Hepatocyte (in vitro differentiated cells): Measurements from ENCODE around the gene HLA-DOB. TPM values are rescaled to one million over a fixed set of nuclear protein-coding genes. Genes with fewer than 3 reads are reported as not detected.

Experiments
- DNase-seq: peaks from one replicate; pipeline ENCODE4 v3.0.0-alpha.2; 2016; ENCODE audit warnings: low spot score
- H2AFZ ChIP-seq: fragments of 200-600 bp; sonication (generic); 2 replicates; pipeline ENCODE4 v1.6.0; 2016; ENCODE audit warnings: antibody characterized with exemption, mild to moderate bottlenecking
- H3K27ac ChIP-seq: fragments of 200-600 bp; sonication (generic); 2 replicates; pipeline ENCODE4 v1.5.1; 2016; ENCODE audit warnings: mild to moderate bottlenecking
- H3K27me3 ChIP-seq: fragments of 200-600 bp; sonication (generic); 2 replicates; pipeline ENCODE4 v1.6.1; 2016
- H3K36me3 ChIP-seq: fragments of 200-600 bp; sonication (generic); replicated peaks from 2 replicates; pipeline ENCODE4 v1.5.1; 2016; ENCODE audit warnings: low read depth; ENCODE audit not compliant: insufficient read depth
- H3K4me1 ChIP-seq: fragments of 200-600 bp; sonication (generic); 2 replicates; pipeline ENCODE4 v1.5.1; 2016; ENCODE audit warnings: mild to moderate bottlenecking, moderate library complexity; ENCODE audit not compliant: insufficient read depth
- H3K4me2 ChIP-seq: fragments of 200-600 bp; sonication (generic); 2 replicates; pipeline ENCODE4 v1.6.0; 2016
- H3K4me3 ChIP-seq: fragments of 200-600 bp; sonication (generic); 2 replicates; pipeline ENCODE4 v1.5.1; 2016; ENCODE audit warnings: mild to moderate bottlenecking
- H3K79me2 ChIP-seq: fragments of 200-600 bp; sonication (generic); 2 replicates; pipeline ENCODE4 v1.6.0; 2017; ENCODE audit warnings: mild to moderate bottlenecking
- H3K9me2 ChIP-seq: fragments of 200-600 bp; sonication (generic); replicated peaks from 2 replicates; pipeline ENCODE4 v1.6.0; 2017; ENCODE audit warnings: mild to moderate bottlenecking; ENCODE audit not compliant: insufficient read depth
- H3K9me3 ChIP-seq: fragments of 200-600 bp; sonication (generic); 2 replicates; pipeline ENCODE4 v1.5.1; 2016; ENCODE audit warnings: low read depth, mild to moderate bottlenecking
- H4K20me1 ChIP-seq: fragments of 200-600 bp; sonication (generic); 2 replicates; pipeline ENCODE4 v1.6.0; 2016; ENCODE audit warnings: mild to moderate bottlenecking; ENCODE audit not compliant: insufficient read depth, poor library complexity, severe bottlenecking
- CTCF ChIP-seq: fragments of 200-600 bp; sonication (generic); IDR thresholded peaks from 2 replicates; pipeline ENCODE4 v1.5.1; 2016; ENCODE audit warnings: antibody characterized with exemption, mild to moderate bottlenecking; ENCODE audit not compliant: poor library complexity
- EZH2 ChIP-seq: fragments of 200-600 bp; sonication (generic); IDR thresholded peaks from 2 replicates; pipeline ENCODE4 v1.6.1; 2016; ENCODE audit warnings: antibody characterized with exemption, mild to moderate bottlenecking, borderline replicate concordance
- EZH2phosphoT487 ChIP-seq: fragments of 200-600 bp; sonication (generic); IDR thresholded peaks from one replicate; pipeline ENCODE4 v1.6.1; 2018; ENCODE audit warnings: antibody characterized with exemption, mild to moderate bottlenecking, low read depth, moderate library complexity; ENCODE audit not compliant: unreplicated experiment, severe bottlenecking
- WGBS: methylation state at CpG from one replicate; pipeline ENCODE4 v1.1.6; 2016; ENCODE audit warnings: low lambda C conversion rate; ENCODE audit errors: missing lambda C conversion rate; 5-methylcytosine and 5-hydroxymethylcytosine counted together
- polyA plus RNA-seq: library from polyadenylated mRNA; unstranded; fragments of >200 nt; fragmentation: Nextera tagmentation; extraction: Ambion mirVana; gene quantifications from 2 replicates; pipeline ENCODE4 v1.2.1, GENCODE V29; 2016
- total RNA-seq: library from RNA; depleted of rRNA; stranded (reverse); fragments of >200 nt; gene quantifications from 2 replicates; pipeline ENCODE4 v1.2.3, GENCODE V29; 2014

The HLA-DOB gene
- total and polyA plus RNA-seq, 2 experiments from 2014 or later, result 0.94 TPM; not detected in 1

GRCh38 chr6:32833664-32834063, 16.9 kb upstream of the HLA-DOB start:
- Histone ChIP-seq H3K9me2 (no peaks in the 10 kb centered on the region), H3K27ac (no peak overlapping the region), H3K27me3 (no peaks in the 10 kb centered on the region), H2AFZ (no peak overlapping the region), H3K36me3 (no peaks in the 10 kb centered on the region), H3K4me1 (peaks cover 7% of the 10 kb centered on the region), H3K4me2 (no peak overlapping the region), H3K79me2 (no peaks in the 10 kb centered on the region), H3K4me3 (no peak overlapping the region), H3K9me3 (no peaks in the 10 kb centered on the region), H4K20me1 (no peaks in the 10 kb centered on the region)
- TF ChIP-seq EZH2phosphoT487 (no peak), CTCF (no peak), EZH2 (no peak)
- no peak for DNase-seq
- 92% methylated on average over 5 of the region's 5 CpGs for WGBS

- H3K4me1 ChIP-seq, result peaks cover 2% of the 10 kb centered on the region
- no peak overlapping the region for H3K4me3 ChIP-seq
- H2AFZ ChIP-seq, result no peak overlapping the region
- no peak overlapping the region for H3K4me2 ChIP-seq
- H4K20me1 ChIP-seq, result no peaks in the 10 kb centered on the region
- no peak overlapping the region for H3K27ac ChIP-seq
- no peaks in the 10 kb centered on the region for H3K27me3 ChIP-seq
- H3K36me3 ChIP-seq, result no peaks in the 10 kb centered on the region
- no peaks in the 10 kb centered on the region for H3K9me3 ChIP-seq
- DNase-seq, result no peak
- 83% methylated on average over 13 of the region's 13 CpGs for WGBS
- no peaks in the 10 kb centered on the region for H3K9me2 ChIP-seq
- no peaks in the 10 kb centered on the region for H3K79me2 ChIP-seq
- TF ChIP-seq EZH2phosphoT487 (no peak), EZH2 (no peak), CTCF (no peak)
Measured at GRCh38 chr6:32832535-32832934, 15.7 kb upstream of the HLA-DOB start.

GRCh38 chr6:32830936-32831335, 14.1 kb upstream of the HLA-DOB start:
- Histone ChIP-seq H3K9me2 (no peaks in the 10 kb centered on the region), H3K27me3 (no peaks in the 10 kb centered on the region), H3K9me3 (no peaks in the 10 kb centered on the region), H2AFZ (no peak overlapping the region), H4K20me1 (no peaks in the 10 kb centered on the region), H3K4me3 (no peak overlapping the region), H3K36me3 (no peaks in the 10 kb centered on the region), H3K79me2 (no peaks in the 10 kb centered on the region), H3K27ac (no peak overlapping the region), H3K4me2 (no peak overlapping the region), H3K4me1 (no peaks in the 10 kb centered on the region)
- TF ChIP-seq EZH2phosphoT487, result no peak
- TF ChIP-seq CTCF, result no peak
- TF ChIP-seq EZH2, result no peak
- DNase-seq, result no peak
- WGBS, result 84% methylated on average over 5 of the region's 5 CpGs

- Histone ChIP-seq H3K27ac (no peak overlapping the region), H3K4me3 (no peak overlapping the region), H2AFZ (no peak overlapping the region), H3K9me3 (no peaks in the 10 kb centered on the region), H3K9me2 (no peaks in the 10 kb centered on the region), H3K36me3 (no peaks in the 10 kb centered on the region), H3K4me1 (no peaks in the 10 kb centered on the region), H3K79me2 (no peaks in the 10 kb centered on the region), H4K20me1 (no peaks in the 10 kb centered on the region), H3K27me3 (no peaks in the 10 kb centered on the region), H3K4me2 (no peak overlapping the region)
- DNase-seq, result no peak
- TF ChIP-seq EZH2 (no peak), CTCF (no peak), EZH2phosphoT487 (no peak)
- WGBS, result 95% methylated on average over 5 of the region's 5 CpGs
Measured at GRCh38 chr6:32830017-32830416, 13.2 kb upstream of the HLA-DOB start.
